ENCODE measurements around the gene PDLIM1. TPM values are rescaled to one million over a fixed set of nuclear protein-coding genes. Genes with fewer than 3 reads are reported as not detected.

The PDLIM1 gene
- total and polyA plus RNA-seq, 9 of the 15 experiments (the other 6 are each of a cell fraction or from before 2014, with no cell fraction given) = 19.8 to 164 (median 39.1) TPM

- ATAC-seq = peak; percentile 71
- 66% methylated on average over 5 of the region's 8 CpGs for WGBS (ENCODE audit: insufficient coverage, low coverage, missing lambda C conversion rate)
- in situ Hi-C loops (cut with MboI) (loop anchor here (10.0 kb wide), 1 partner anchor 372 kb away; no protein-coding TSS in a partner anchor), intact Hi-C loops (cut with micrococcal nuclease) (loop anchor here (1.0 to 5.0 kb wide), 3 partner anchors 40 to 109 kb away; no protein-coding TSS in a partner anchor)
- CTCF ChIA-PET (ENCODE audit: low intra/inter-chr PET ratio) = interaction anchor here (0.8 to 2.1 kb wide), 6 partner anchors 33 to 613 kb away, joined by 5 to 12 read pairs (median 7); no protein-coding TSS in a partner anchor
- no peaks in the 10 kb centered on the region for H3K9me1 ChIP-seq (ENCODE audit: control insufficient read depth, insufficient read depth, low read length)
- no peaks in the 10 kb centered on the region for H3K27me3 ChIP-seq (ENCODE audit: control insufficient read depth in 2 of 2, insufficient read depth in 2 of 2, low read length in 2 of 2)
- POLR2A ChIA-PET = interaction anchor here (0.7 kb wide), 1 partner anchor 47 kb away, joined by 4 read pairs; no protein-coding TSS in a partner anchor
- H3K4me2 ChIP-seq (ENCODE audit: insufficient read depth, low read length) = no peak overlapping the region
- no peak overlapping the region for H3K27ac ChIP-seq (ENCODE audit: extremely low read depth, low read depth, low read length)
- DNase-seq (ENCODE audit: extremely low read depth in 1 of 4, low spot score in 3 of 4) = peak in 2 of 4 experiments; percentile 15 to 34
- FAIRE-seq = peak; percentile 76
- H3K36me3 ChIP-seq (ENCODE audit: control insufficient read depth, insufficient read depth, low read length) = peaks cover 69% of the 10 kb centered on the region
- H3K9ac ChIP-seq (ENCODE audit: insufficient read depth in 1 of 2, low read depth in 2 of 2, low read length in 2 of 2) = no peak overlapping the region
- no TSS peak for BruUV-seq (replicated peaks)
- no peaks in the 10 kb centered on the region for H3K79me2 ChIP-seq (ENCODE audit: control insufficient read depth, insufficient read depth, low read length)
- no peak overlapping the region for H2AFZ ChIP-seq (ENCODE audit: low read depth, low read length)
- no peaks in the 10 kb centered on the region for H3K9me3 ChIP-seq (replicated peaks; ENCODE audit: control insufficient read depth, insufficient read depth, low read depth, low read length)
- no peaks in the 10 kb centered on the region; the same call in 1 of the 2 replicates for H4K20me1 ChIP-seq (replicated peaks; ENCODE audit: control insufficient read depth, insufficient read depth, low read length)
- H3K4me3 ChIP-seq = no peak overlapping the region
- H3K4me1 ChIP-seq (replicated peaks in 1 of 2; ENCODE audit: control insufficient read depth in 2 of 2, insufficient read depth in 2 of 2, low read length in 2 of 2) = no peaks in the 10 kb centered on the region
- TF ChIP-seq RAD21 (CRISPR knock-in tag; conservative IDR thresholded peaks at IDR 0.05 in 1 of 2, IDR thresholded peaks at IDR 0.05 in 1 of 2) (peak; percentile 39 to 57; a peak in 3 of 4 replicates), ZNF830 (CRISPR knock-in tag; IDR thresholded peaks at IDR 0.05) (no peak), KDM4B (IDR thresholded peaks at IDR 0.05; ENCODE audit: borderline replicate concordance in 2 of 2, low read depth in 1 of 2) (no peak), PRPF4 (IDR thresholded peaks at IDR 0.05; ENCODE audit: insufficient read depth, low read depth, low read length, poor library complexity, severe bottlenecking) (no peak), SIN3A (IDR thresholded peaks at IDR 0.05; ENCODE audit: borderline replicate concordance in 2 of 2, control insufficient read depth in 1 of 2, low read depth in 2 of 2, low read length in 2 of 2) (no peak), MAFF (IDR thresholded peaks at IDR 0.05; ENCODE audit: low read length) (no peak), HEY1 (CRISPR knock-in tag; IDR thresholded peaks at IDR 0.05; ENCODE audit: borderline replicate concordance) (no peak), ZNF79 (CRISPR knock-in tag; IDR thresholded peaks at IDR 0.05; ENCODE audit: low read depth) (no peak), ID3 (CRISPR knock-in tag; IDR thresholded peaks at IDR 0.05) (no peak), ID3 (tag; IDR thresholded peaks at IDR 0.05) (no peak), GATAD2B (IDR thresholded peaks at IDR 0.05; ENCODE audit: borderline replicate concordance) (no peak), CTCF (IDR thresholded peaks at IDR 0.05 in 2 of 3, conservative IDR thresholded peaks at IDR 0.05 in 1 of 3; ENCODE audit: insufficient read depth in 2 of 3, low read depth in 1 of 3, low read length in 3 of 3) (peak; percentile 46 to 56 (median 55); a peak in 5 of 6 replicates), PURB (CRISPR knock-in tag; IDR thresholded peaks at IDR 0.05; ENCODE audit: low read depth) (no peak), JUN (IDR thresholded peaks at IDR 0.05; ENCODE audit: borderline replicate concordance, low read depth, low read length) (no peak), JUN (CRISPR knock-in tag; IDR thresholded peaks at IDR 0.05; ENCODE audit: borderline replicate concordance) (no peak), ZNF766 (CRISPR knock-in tag; conservative IDR thresholded peaks at IDR 0.05) (no peak), SMC3 (conservative IDR thresholded peaks at IDR 0.05; ENCODE audit: insufficient read depth, low read depth, low read length) (0 out of 2 replicates have a peak, but pooled peaks have one; percentile 9)
Measured at GRCh38 chr10:95242581-95243317, 48.1 kb downstream of the PDLIM1 start.

Data from K562 (cell line).